K562 (cell line): Measurements from ENCODE around the gene SLAIN2. TPM values are rescaled to one million over a fixed set of nuclear protein-coding genes. Genes with fewer than 3 reads are reported as not detected.

ENCODE experiments used
- ATAC-seq: fragments of 200-7000 bp; cut with Tn5 transposase; 3 replicates; pipeline ENCODE4 v1.9.1; 2020; ENCODE audit warnings: moderate library complexity
- BruUV-seq: library from RNA; stranded (reverse); fragments of 400-500 nt; replicated peaks from 2 replicates; lab custom pipeline; 2021; lab: Mats Ljungman, UMichigan
- CTCF ChIA-PET: fragments of 300-600 bp; formaldehyde crosslinking; extraction: SDS; loops from one replicate; lab custom pipeline; 2021; ENCODE audit warnings: low intra/inter-chr PET ratio; lab: Yijun Ruan, JAX
- POLR2A ChIA-PET: fragments of 300-600, 350-650 bp; sonication (Branson Sonifier 250); formaldehyde crosslinking; extraction: SDS; loops from one replicate; lab custom pipeline; 2021; ENCODE audit warnings: antibody characterized with exemption, inconsistent platforms; lab: Yijun Ruan, JAX
- DNase-seq, 4 experiments: peaks; one replicate each; pipeline versions ENCODE4 v3.0.0 to v3.0.0-alpha.2; 2011 to 2018; ENCODE audit warnings: low spot score in 3 of 4, mixed read lengths in 3 of 4; ENCODE audit errors: extremely low read depth in 1 of 4
- FAIRE-seq: peaks from 2 replicates; lab custom pipeline; 2011; peaks lifted over from hg19 to GRCh38; lab: Jason Lieb, UNC
- H2AFZ ChIP-seq: 2 replicates; pipeline ENCODE4 v1.6.0; 2011; ENCODE audit warnings: low read depth, low read length, control low read depth, inconsistent platforms
- H3K27ac ChIP-seq: fragments of 200-600 bp; 3 replicates; pipeline ENCODE4 v1.8.0; 2011; ENCODE audit warnings: low read depth, mild to moderate bottlenecking, control low read depth, inconsistent platforms, low read length, moderate library complexity, mixed read lengths; ENCODE audit errors: extremely low read depth
- H3K27me3 ChIP-seq, 2 experiments: fragments of 300-600 bp in 1 of 2; 2 replicates in 1 of 2; 3 replicates in 1 of 2; pipeline versions ENCODE4 v1.6.0 to v1.8.0; 2011; ENCODE audit warnings: inconsistent platforms in 2 of 2, low read length in 2 of 2, mild to moderate bottlenecking in 1 of 2, mixed read lengths in 1 of 2, moderate library complexity in 1 of 2; ENCODE audit not compliant: control insufficient read depth in 2 of 2, insufficient read depth in 2 of 2
- H3K36me3 ChIP-seq: fragments of 300-600 bp; 3 replicates; pipeline ENCODE4 v1.8.0; 2011; ENCODE audit warnings: mild to moderate bottlenecking, low read length, inconsistent platforms; ENCODE audit not compliant: control insufficient read depth, insufficient read depth
- H3K4me1 ChIP-seq, 2 experiments: fragments of 200-600 bp in 1 of 2; replicated peaks in 1 of 2; 2 replicates in 1 of 2; 3 replicates in 1 of 2; pipeline versions ENCODE4 v1.5.1 to v1.8.0; 2011; ENCODE audit warnings: inconsistent platforms in 2 of 2, low read length in 2 of 2, mild to moderate bottlenecking in 1 of 2, mixed read lengths in 1 of 2, moderate library complexity in 1 of 2; ENCODE audit not compliant: control insufficient read depth in 2 of 2, insufficient read depth in 2 of 2
- H3K4me2 ChIP-seq: 2 replicates; pipeline ENCODE4 v1.6.1; 2011; ENCODE audit warnings: low read length, control low read depth, inconsistent platforms, mixed read lengths; ENCODE audit not compliant: insufficient read depth
- H3K4me3 ChIP-seq: fragments of 200-600 bp; sonication (generic), shearing (Covaris generic); 2 replicates; pipeline ENCODE4 v1.5.1; 2016; ENCODE audit warnings: control low read depth, inconsistent platforms
- H3K79me2 ChIP-seq: fragments of 200-600 bp; 3 replicates; pipeline ENCODE4 v1.8.0; 2011; ENCODE audit warnings: low read length, inconsistent platforms; ENCODE audit not compliant: control insufficient read depth, insufficient read depth
- H3K9ac ChIP-seq, 2 experiments: 2 replicates each; pipeline versions ENCODE4 v1.6.0 to v1.6.1; 2011; ENCODE audit warnings: low read depth in 2 of 2, low read length in 2 of 2, control low read depth in 1 of 2, inconsistent platforms in 1 of 2, mild to moderate bottlenecking in 1 of 2, mixed read lengths in 1 of 2; ENCODE audit not compliant: insufficient read depth in 1 of 2
- H3K9me1 ChIP-seq: one replicate; pipeline ENCODE4 v1.6.0; 2011; ENCODE audit warnings: inconsistent platforms, mild to moderate bottlenecking, low read length, moderate library complexity; ENCODE audit not compliant: control insufficient read depth, insufficient read depth
- H3K9me3 ChIP-seq: replicated peaks from 2 replicates; pipeline ENCODE4 v1.5.1; 2011; ENCODE audit warnings: low read depth, low read length, inconsistent platforms; ENCODE audit not compliant: control insufficient read depth, insufficient read depth
- H4K20me1 ChIP-seq: replicated peaks from 2 replicates; pipeline ENCODE4 v1.6.1; 2011; ENCODE audit warnings: low read length, inconsistent platforms, mixed read lengths; ENCODE audit not compliant: control insufficient read depth, insufficient read depth
- CEBPB ChIP-seq: fragments of 450-650 bp; IDR thresholded peaks from 2 replicates; pipeline ENCODE4 v1.6.1; 2016; ENCODE audit warnings: missing genetic modification characterization, missing compliant biosample characterization
- CEBPG ChIP-seq, 3 experiments: fragments of 200-800 bp in 1 of 3; sonication (Bioruptor generic) in 1 of 3; sonication (generic) in 1 of 3; formaldehyde crosslinking in 1 of 3; IDR thresholded peaks in 2 of 3; conservative IDR thresholded peaks in 1 of 3; 2 replicates each; pipeline versions ENCODE4 v1.6.1 to v1.8.0; 2016 to 2022; ENCODE audit warnings: missing compliant biosample characterization in 2 of 3, missing genetic modification characterization in 2 of 3, mild to moderate bottlenecking in 1 of 3, missing genetic modification reagents in 1 of 3
- MAFF ChIP-seq: IDR thresholded peaks from 2 replicates; pipeline ENCODE4 v1.6.1; 2012; ENCODE audit warnings: low read length, improper control_type of control experiment
- MAFG ChIP-seq: fragments of 450-650 bp; conservative IDR thresholded peaks from 2 replicates; pipeline ENCODE4 v1.6.1; 2016; ENCODE audit warnings: missing genetic modification characterization, missing compliant biosample characterization
- NFE2 ChIP-seq: IDR thresholded peaks from 2 replicates; pipeline ENCODE4 v1.6.1; 2014; ENCODE audit warnings: antibody characterized with exemption, low read depth
- STAT5B ChIP-seq: fragments of 250-450 bp; sonication (Bioruptor Pico); IDR thresholded peaks from 2 replicates; pipeline ENCODE4 v1.8.0; 2021; ENCODE audit warnings: mild to moderate bottlenecking, inconsistent platforms
- ZNF23 ChIP-seq: fragments of 250-450 bp; sonication (Bioruptor Pico); IDR thresholded peaks from 2 replicates; pipeline ENCODE4 v1.4.0; 2020; ENCODE audit warnings: mild to moderate bottlenecking
- ZNF445 ChIP-seq: fragments of 250-450 bp; sonication (Bioruptor Pico); IDR thresholded peaks from 2 replicates; pipeline ENCODE4 v1.4.0; 2020; ENCODE audit warnings: low read depth, mild to moderate bottlenecking, moderate library complexity
- WGBS: fragments of 100-300 bp; shearing (Covaris generic); methylation state at CpG from one replicate; pipeline ENCODE4 v1.1.6; 2016; ENCODE audit warnings: low coverage, mixed read lengths; ENCODE audit not compliant: insufficient coverage; ENCODE audit errors: missing lambda C conversion rate; 5-methylcytosine and 5-hydroxymethylcytosine counted together
- in situ Hi-C: fragments of 300-500 bp; cut with MboI; formaldehyde crosslinking; loops from 4 replicates; pipeline ENCODE4 v1.15.0; 2018; ENCODE audit warnings: inconsistent platforms, mixed read lengths
- intact Hi-C: fragments of 100-400 bp; cut with micrococcal nuclease; formaldehyde crosslinking; loops from 2 replicates; pipeline ENCODE4 v1.14.2; 2022
- polyA plus RNA-seq, 8 experiments: library from polyadenylated mRNA; depleted of rRNA in 4 of 8; stranded (reverse) in 5 of 8; unstranded in 3 of 8; fragments of >200 nt; fragmentation: Nextera tagmentation in 2 of 8; fragmentation: Illumina TruSeq in 1 of 8; extraction: Ambion mirVana in 2 of 8; extraction: Trizol in 1 of 8; gene quantifications; 2 replicates each; pipeline versions ENCODE4 v1.2.1 to v1.2.3, GENCODE V29; 2011 to 2014; ENCODE audit warnings: inconsistent platforms in 1 of 8, missing spikeins in 1 of 8
- total RNA-seq, 7 experiments: library from RNA; depleted of rRNA in 6 of 7; stranded (reverse); fragments of >200 nt in 6 of 7; fragmentation: Illumina TruSeq in 2 of 7; extraction: Trizol in 2 of 7; gene quantifications; 2 replicates each; pipeline versions ENCODE4 v1.2.1 to v1.2.3, GENCODE V29; 2011 to 2021; ENCODE audit warnings: low replicate concordance in 1 of 7

Gene SLAIN2
- total and polyA plus RNA-seq, 9 of the 15 experiments (the other 6 are each of a cell fraction or from before 2014, with no cell fraction given) = 3.5 to 116 (median 35.0) TPM

DNA sequence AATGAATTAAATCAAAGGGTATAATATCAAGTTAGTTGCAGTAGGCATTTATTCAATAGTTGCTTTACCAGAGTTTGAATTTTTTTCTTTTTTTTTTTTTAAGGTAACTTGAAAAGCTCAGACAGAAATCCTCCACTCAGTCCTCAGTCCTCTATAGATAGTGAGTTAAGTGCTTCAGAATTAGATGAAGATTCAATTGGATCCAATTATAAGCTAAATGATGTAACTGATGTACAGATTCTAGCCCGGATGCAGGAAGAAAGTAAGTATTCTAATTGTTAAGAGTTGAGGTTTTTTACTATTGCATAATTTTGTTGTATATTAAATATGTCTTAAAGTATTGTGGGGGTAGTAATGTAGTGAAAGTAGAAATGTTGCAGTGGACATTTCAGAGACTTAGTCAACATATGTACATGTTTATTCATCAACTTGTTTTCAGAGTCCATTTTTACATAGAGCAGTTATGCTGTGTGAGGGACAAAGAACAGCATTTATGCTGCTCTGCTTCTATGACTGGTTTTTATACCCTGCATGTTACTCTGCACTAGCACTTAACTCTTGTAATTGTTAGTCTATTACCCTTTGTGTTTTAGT is 38.4 kb downstream of the SLAIN2 start:
- in situ Hi-C loops (no loop called here), intact Hi-C loops (no loop called here)
- WGBS = 81% methylated on average over 1 of the region's 1 CpG
- Histone ChIP-seq H4K20me1 (no peaks in the 10 kb centered on the region), H3K4me3 (no peak overlapping the region), H3K36me3 (peaks cover 60% of the 10 kb centered on the region), H3K9me1 (no peaks in the 10 kb centered on the region), H3K4me2 (no peak overlapping the region), H3K27me3 (no peaks in the 10 kb centered on the region), H3K27ac (no peak overlapping the region), H3K4me1 (no peaks in the 10 kb centered on the region; a peak in 1 of 5 replicates), H3K9me3 (no peaks in the 10 kb centered on the region), H2AFZ (no peak overlapping the region), H3K9ac (no peak overlapping the region), H3K79me2 (0 out of 3 replicates have a peak, but pooled peaks cover 5% of the 10 kb centered on the region)
- DNase-seq (no peak), ATAC-seq (peak; percentile 37; the same call in 1 of the 3 replicates), FAIRE-seq (no peak)
- CTCF ChIA-PET = no interaction called here
- BruUV-seq = no TSS peak
- TF ChIP-seq CEBPB (tag) = peak; percentile 25; the same call in 1 of the 2 replicates
- TF ChIP-seq CEBPG (CRISPR knock-in tag; IDR thresholded peaks at IDR 0.05) = no peak
- peak; percentile 23 to 56; a peak in 2 of 4 replicates for TF ChIP-seq CEBPG (tag; conservative IDR thresholded peaks at IDR 0.05 in 1 of 2, IDR thresholded peaks at IDR 0.05 in 1 of 2)
- TF ChIP-seq ZNF23 = no peak
- POLR2A ChIA-PET = no interaction called here

DNA sequence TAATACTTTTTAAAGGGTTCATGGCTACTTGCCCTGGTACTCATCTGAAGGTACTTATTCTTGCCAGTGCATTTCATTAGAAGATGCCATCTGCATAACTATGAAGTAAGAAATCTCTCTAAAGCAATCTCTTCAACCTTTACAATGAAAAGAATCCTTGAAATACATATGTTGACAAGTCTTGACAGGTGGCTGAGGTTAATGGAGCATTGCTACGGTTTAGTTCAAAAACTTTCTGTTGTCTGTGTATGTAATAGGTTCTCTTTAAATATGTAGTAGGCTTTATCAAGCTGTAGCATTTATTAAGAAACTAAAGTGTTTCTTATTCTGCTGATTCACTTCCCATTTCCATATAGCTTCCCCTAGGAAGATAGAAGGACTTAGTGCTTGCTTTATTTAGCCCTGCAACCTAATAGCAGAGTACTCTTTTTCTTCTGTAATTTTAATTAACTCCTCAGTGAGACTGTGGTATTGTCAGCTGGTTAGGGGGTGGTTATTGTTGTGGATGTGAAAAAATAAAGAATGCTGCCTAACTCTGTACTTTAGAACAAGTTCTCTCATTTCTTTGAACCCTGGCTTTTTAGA is 39.3 kb downstream of the SLAIN2 start:
- CTCF ChIA-PET = no interaction called here
- H3K4me1 ChIP-seq = no peaks in the 10 kb centered on the region; a peak in 1 of 5 replicates
- 53% methylated on average over 1 of the region's 1 CpG for whole genome bisulfite sequencing
- POLR2A ChIA-PET = interaction anchor here (0.9 kb wide), 1 partner anchor 37 kb away, joined by 3 read pairs; no protein-coding TSS in a partner anchor
- intact Hi-C loops (no loop called here), in situ Hi-C loops (no loop called here)
- H2AFZ ChIP-seq = no peak overlapping the region
- H3K4me3 ChIP-seq = no peak overlapping the region
- no peaks in the 10 kb centered on the region for H4K20me1 ChIP-seq
- 0 out of 3 replicates have a peak, but pooled peaks cover 2% of the 10 kb centered on the region for H3K79me2 ChIP-seq
- H3K36me3 ChIP-seq = peaks cover 68% of the 10 kb centered on the region
- H3K27me3 ChIP-seq = no peaks in the 10 kb centered on the region
- no peak overlapping the region for H3K27ac ChIP-seq
- FAIRE-seq (no peak), ATAC-seq (no peak; the same call in 2 of the 3 replicates), DNase-seq (no peak)
- H3K9me3 ChIP-seq = no peaks in the 10 kb centered on the region
- H3K4me2 ChIP-seq = no peak overlapping the region
- TF ChIP-seq NFE2 (peak; percentile 70), MAFG (tag) (peak; percentile 35), STAT5B (CRISPR knock-in tag) (no peak), ZNF445 (CRISPR knock-in tag) (no peak), MAFF (peak; percentile 18; the same call in 1 of the 2 replicates)
- no peaks in the 10 kb centered on the region for H3K9me1 ChIP-seq
- H3K9ac ChIP-seq = no peak overlapping the region
- BruUV-seq = TSS peak; percentile 13
